ENCODE measurements around the gene ZSCAN32.

Gene ZSCAN32

GRCh38 chr16:3355589-3355988, 45.2 kb downstream of the ZSCAN32 start, which contains the start of gene OR2C1:
OR2C1 (plus strand) TSS chr16:3355889; CDS start chr16:3355941, 52 bp downstream.
- no peak for DNase-seq

DNA sequence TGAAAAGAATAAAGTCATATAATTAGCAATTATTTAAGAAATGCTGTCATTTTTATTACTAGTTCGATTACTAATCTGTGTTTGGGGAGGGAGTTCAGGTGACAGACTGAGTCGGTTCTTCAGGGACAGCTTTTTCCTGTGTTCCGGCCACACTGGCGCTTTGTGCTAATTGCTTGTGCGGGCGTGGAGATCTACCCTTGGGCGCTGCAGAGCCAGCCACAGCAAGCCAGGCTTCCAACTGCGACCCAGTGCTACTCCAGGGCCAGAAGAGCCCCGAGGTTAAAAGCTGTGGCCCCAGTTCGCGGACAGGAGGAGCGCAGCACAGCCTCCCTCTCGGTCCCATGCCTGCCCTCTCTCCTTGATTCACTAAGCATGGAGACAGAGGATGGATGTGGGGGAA, 51.6 kb downstream of the ZSCAN32 start:
- no peak for DNase-seq

DNA sequence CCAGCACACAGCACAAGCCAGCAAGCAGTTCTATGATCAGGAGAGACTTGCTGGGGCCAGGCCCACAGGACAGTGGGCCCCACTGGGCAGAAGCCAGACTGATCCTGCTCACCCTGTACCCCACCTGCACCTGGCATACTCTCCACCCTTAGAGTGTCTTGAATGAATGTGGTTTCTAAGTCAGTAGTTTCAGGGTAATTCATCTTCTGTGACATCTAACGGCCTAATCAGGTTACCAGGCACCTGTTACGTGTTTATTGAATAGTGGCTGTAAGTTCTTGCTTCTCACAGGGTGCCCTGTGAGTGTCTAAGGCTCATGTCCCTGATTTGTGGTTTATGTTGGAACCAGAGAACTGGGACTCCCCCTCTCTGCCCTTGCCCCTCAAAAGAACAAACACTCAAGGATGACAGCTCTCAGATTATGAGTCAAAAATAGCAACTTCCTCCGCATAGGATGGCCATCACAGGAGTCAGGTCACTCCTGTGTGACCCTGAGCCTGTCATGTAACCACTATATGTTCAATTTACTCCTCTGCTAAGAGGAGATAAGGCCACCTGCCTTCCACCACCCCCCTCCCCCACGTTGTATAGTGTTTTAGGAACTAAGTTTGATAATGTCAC, 52.1 kb downstream of the ZSCAN32 start:
- DNase-seq: no peak

DNA sequence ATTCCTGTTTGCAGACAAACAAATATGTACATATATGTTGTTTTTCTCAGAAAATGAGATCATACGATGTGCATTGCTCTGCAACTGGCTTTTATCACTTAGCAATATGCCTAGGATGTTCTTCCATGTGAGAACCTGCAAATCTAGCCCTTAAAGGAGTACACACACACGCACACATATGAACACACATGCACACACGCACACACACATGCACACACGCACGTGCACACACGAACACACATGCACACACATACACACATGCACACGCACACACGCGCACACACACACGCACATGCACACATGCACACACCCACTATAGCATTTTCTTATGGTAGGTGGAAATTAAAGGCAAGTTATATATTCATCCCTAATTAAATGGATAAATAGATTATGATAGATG, 53.2 kb downstream of the ZSCAN32 start:
- DNase-seq: no peak

DNA sequence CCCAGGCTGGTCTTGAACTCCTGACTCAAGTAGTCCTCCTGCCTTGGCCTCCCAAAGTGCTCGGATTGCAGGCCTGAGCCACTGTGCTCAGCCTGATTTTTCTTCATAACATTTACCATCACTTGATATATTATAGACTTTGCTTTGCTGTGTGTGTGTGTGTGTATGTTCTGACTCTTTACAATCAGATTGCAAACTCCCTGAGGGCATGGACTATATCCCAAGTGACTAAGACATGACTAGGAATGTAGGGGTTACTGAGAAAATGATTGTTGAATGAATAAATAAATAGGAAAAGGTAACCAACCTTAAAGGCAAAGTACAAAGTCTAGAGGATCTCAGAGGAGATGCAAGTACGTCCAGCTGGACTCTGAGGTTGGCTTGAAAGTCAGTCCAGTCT, 54.8 kb downstream of the ZSCAN32 start:
- no peak for DNase-seq
